Right cardiac atrium (tissue), 5 donors: ENCODE measurements around the gene TNFRSF8. TPM values are rescaled to one million over a fixed set of nuclear protein-coding genes. Genes with fewer than 3 reads are reported as not detected.
A peak's percentile ranks its signal among the peaks of the same experiment; 100 is the strongest.
"Not testable (repeated sequence)": the region's sequence is repeated elsewhere in the genome, so short reads cannot be mapped to it uniquely, and the experiment has no call there.

Experiments
- ATAC-seq, 2 donors: fragments of 200-7000 bp; cut with Tn5 transposase; one replicate each; pipeline versions ENCODE4 v1.8.0 to v1.9.1; 2020; ENCODE audit warnings: moderate library complexity in 2 of 2, mild to moderate bottlenecking in 1 of 2
- DNase-seq, 3 donors: peaks; one replicate each; pipeline ENCODE4 v3.0.0-alpha.2; 2020
- H3K27ac ChIP-seq: one replicate; pipeline ENCODE4 v1.5.1; 2013; ENCODE audit warnings: mild to moderate bottlenecking, low read length, control low read depth, moderate library complexity
- H3K27me3 ChIP-seq: one replicate; pipeline ENCODE4 v1.6.1; 2013; ENCODE audit not compliant: control insufficient read depth, insufficient read depth
- H3K4me1 ChIP-seq: one replicate; pipeline ENCODE4 v1.6.1; 2013; ENCODE audit warnings: low read length; ENCODE audit not compliant: control insufficient read depth, insufficient read depth
- H3K4me3 ChIP-seq: one replicate; pipeline ENCODE4 v1.5.1; 2013; ENCODE audit warnings: low read length, control low read depth
- H3K9me3 ChIP-seq: one replicate; pipeline ENCODE4 v1.6.1; 2013; ENCODE audit warnings: low read length; ENCODE audit not compliant: control insufficient read depth
- WGBS: extraction: QIAGEN DNeasy Blood & Tissue Kit; methylation state at CpG from one replicate; pipeline ENCODE4 v1.1.7; 2013; 5-methylcytosine and 5-hydroxymethylcytosine counted together
- intact Hi-C, 4 donors: fragments of 100-400 bp; cut with DNase I; formaldehyde crosslinking; loops; one replicate each; pipeline versions ENCODE4 v1.11.0 to v1.14.0; 2022 to 2023
- polyA plus RNA-seq: library from polyadenylated mRNA; stranded (reverse); fragments of 200-250 nt; gene quantifications from one replicate; pipeline ENCODE4 v1.2.3, GENCODE V29; 2013
- total RNA-seq, 4 donors: library from RNA; stranded (reverse); fragmentation: NEBNext Ultra II Directional; extraction: Animal tissue kit (Norgen Biotek cat#: 25700); gene quantifications; one replicate each; pipeline ENCODE4 v1.2.1, GENCODE V29; 2021
- donor health status: healthy with polysubstance abuse.
- donor health status: DM: no; HTN: yes; CAD: no.
- donor health status: DM: no; HTN: no; CAD: no.
- donor health status: DM: no; HTN: yes; CAD: no; lungs with severe emphysema.
- donor health status: DM: yes; HTN: yes; CAD: no.

The TNFRSF8 gene
- total and polyA plus RNA-seq, 5 donors = 1.5 to 4.3 (median 2.6) TPM

GRCh38 chr1:12106861-12107260 lies 43.8 kb downstream of the TNFRSF8 start:
- WGBS = 67% methylated on average over 9 of the region's 9 CpGs
- ATAC-seq, H3K27ac ChIP-seq, H3K9me3 ChIP-seq, intact Hi-C loops, DNase-seq, H3K27me3 ChIP-seq, H3K4me1 ChIP-seq, H3K4me3 ChIP-seq: not testable (repeated sequence)

GRCh38 chr1:12107718-12108117 lies 44.6 kb downstream of the TNFRSF8 start:
- Histone ChIP-seq H3K4me3 (no peak overlapping the region), H3K9me3 (no peaks in the 10 kb centered on the region), H3K27ac (no peak overlapping the region), H3K27me3 (no peaks in the 10 kb centered on the region), H3K4me1 (no peaks in the 10 kb centered on the region)
- WGBS = 78% methylated on average over 13 of the region's 13 CpGs
- intact Hi-C loops = no loop called here
- DNase-seq (no peak), ATAC-seq (no peak)

- Histone ChIP-seq H3K4me1 (no peaks in the 10 kb centered on the region), H3K4me3 (no peak overlapping the region), H3K27me3 (no peaks in the 10 kb centered on the region), H3K27ac (no peak overlapping the region), H3K9me3 (no peaks in the 10 kb centered on the region)
- DNase-seq (peak in 1 of 3 donors; percentile 58), ATAC-seq (no peak)
- intact Hi-C loops = no loop called here
- 94% methylated on average over 10 of the region's 10 CpGs for WGBS
These were observed 46.8 kb downstream of the TNFRSF8 start for GRCh38 chr1:12109901-12110300.

GRCh38 chr1:12111741-12112140 lies 48.6 kb downstream of the TNFRSF8 start:
- intact Hi-C loops = no loop called here
- Histone ChIP-seq H3K27me3 (no peaks in the 10 kb centered on the region), H3K4me1 (no peaks in the 10 kb centered on the region), H3K27ac (no peak overlapping the region), H3K9me3 (no peaks in the 10 kb centered on the region), H3K4me3 (no peak overlapping the region)
- no peak for ATAC-seq
- 91% methylated on average over 14 of the region's 14 CpGs for WGBS
- peak in 1 of 3 donors; percentile 49 for DNase-seq

- intact Hi-C loops = no loop called here
- H3K4me3 ChIP-seq = no peak overlapping the region
- peak; percentile 80 to 82 for ATAC-seq
- H3K9me3 ChIP-seq = no peaks in the 10 kb centered on the region
- H3K27ac ChIP-seq = peak overlapping the region; percentile 72
- no peaks in the 10 kb centered on the region for H3K4me1 ChIP-seq
- 63% methylated on average over 5 of the region's 5 CpGs for WGBS
- no peaks in the 10 kb centered on the region for H3K27me3 ChIP-seq
- DNase-seq = peak; percentile 51 to 73 (median 69)
These were observed 49.6 kb downstream of the TNFRSF8 start for GRCh38 chr1:12112711-12113161.

GRCh38 chr1:12113433-12114339 lies 50.6 kb downstream of the TNFRSF8 start:
- ATAC-seq = no peak
- no peak overlapping the region for H3K4me3 ChIP-seq
- 69% methylated on average over 7 of the region's 7 CpGs for WGBS
- no peaks in the 10 kb centered on the region for H3K27me3 ChIP-seq
- intact Hi-C loops = no loop called here
- peak overlapping the region; percentile 53 for H3K27ac ChIP-seq
- peak in 1 of 3 donors; percentile 44 for DNase-seq
- no peaks in the 10 kb centered on the region for H3K4me1 ChIP-seq
- no peaks in the 10 kb centered on the region for H3K9me3 ChIP-seq

GRCh38 chr1:12114340-12114683 lies 51.2 kb downstream of the TNFRSF8 start:
- intact Hi-C loops = no loop called here
- ATAC-seq (no peak), DNase-seq (no peak)
- no peaks in the 10 kb centered on the region for H3K27me3 ChIP-seq
- H3K4me1 ChIP-seq = no peaks in the 10 kb centered on the region
- 65% methylated on average over 6 of the region's 6 CpGs for WGBS
- H3K4me3 ChIP-seq = no peak overlapping the region
- no peak overlapping the region for H3K27ac ChIP-seq
- no peaks in the 10 kb centered on the region for H3K9me3 ChIP-seq

- intact Hi-C loops = no loop called here
- WGBS = 71% methylated on average over 9 of the region's 9 CpGs
- H3K4me3 ChIP-seq = no peak overlapping the region
- H3K9me3 ChIP-seq = no peaks in the 10 kb centered on the region
- H3K27ac ChIP-seq = no peak overlapping the region
- no peaks in the 10 kb centered on the region for H3K4me1 ChIP-seq
- ATAC-seq (no peak), DNase-seq (no peak)
- no peaks in the 10 kb centered on the region for H3K27me3 ChIP-seq
These were observed 51.8 kb downstream of the TNFRSF8 start for GRCh38 chr1:12114916-12115315.

- ATAC-seq (no peak), DNase-seq (no peak)
- no peak overlapping the region for H3K27ac ChIP-seq
- H3K27me3 ChIP-seq = no peaks in the 10 kb centered on the region
- intact Hi-C loops = no loop called here
- H3K4me3 ChIP-seq = no peak overlapping the region
- H3K4me1 ChIP-seq = peaks cover 9% of the 10 kb centered on the region
- no peaks in the 10 kb centered on the region for H3K9me3 ChIP-seq
- WGBS = 64% methylated on average over 12 of the region's 12 CpGs
These were observed 58.3 kb downstream of the TNFRSF8 start for GRCh38 chr1:12121212-12122003.

GRCh38 chr1:12123172-12123571 lies 60.1 kb downstream of the TNFRSF8 start:
- intact Hi-C loops = no loop called here
- WGBS = 67% methylated on average over 8 of the region's 8 CpGs
- ATAC-seq = no peak

More at GRCh38 chr1:12123172-12123571, 60.1 kb downstream of the TNFRSF8 start:
- no peak overlapping the region for H3K27ac ChIP-seq
- H3K9me3 ChIP-seq = no peaks in the 10 kb centered on the region
- peak in 2 of 3 donors; percentile 29 to 46 for DNase-seq
- no peak overlapping the region for H3K4me3 ChIP-seq
- H3K4me1 ChIP-seq = peaks cover 9% of the 10 kb centered on the region
- no peaks in the 10 kb centered on the region for H3K27me3 ChIP-seq
